IPS-18c (cell line): ENCODE data around the gene RNF225.
A peak's percentile ranks its signal among the peaks of the same experiment; 100 is the strongest.
"Not testable (repeated sequence)": the region's sequence is repeated elsewhere in the genome, so short reads cannot be mapped to it uniquely, and the experiment has no call there.

Experiments
- H3K4me3 ChIP-seq: 2 replicates; pipeline ENCODE4 v1.7.0; 2013; ENCODE audit warnings: low read depth, mild to moderate bottlenecking, low read length, moderate library complexity; ENCODE audit not compliant: insufficient read depth
- H3K9me3 ChIP-seq: one replicate; pipeline ENCODE4 v1.6.1; 2013; ENCODE audit warnings: mild to moderate bottlenecking, low read length, moderate library complexity; ENCODE audit not compliant: control insufficient read depth, insufficient read depth

The RNF225 gene

DNA sequence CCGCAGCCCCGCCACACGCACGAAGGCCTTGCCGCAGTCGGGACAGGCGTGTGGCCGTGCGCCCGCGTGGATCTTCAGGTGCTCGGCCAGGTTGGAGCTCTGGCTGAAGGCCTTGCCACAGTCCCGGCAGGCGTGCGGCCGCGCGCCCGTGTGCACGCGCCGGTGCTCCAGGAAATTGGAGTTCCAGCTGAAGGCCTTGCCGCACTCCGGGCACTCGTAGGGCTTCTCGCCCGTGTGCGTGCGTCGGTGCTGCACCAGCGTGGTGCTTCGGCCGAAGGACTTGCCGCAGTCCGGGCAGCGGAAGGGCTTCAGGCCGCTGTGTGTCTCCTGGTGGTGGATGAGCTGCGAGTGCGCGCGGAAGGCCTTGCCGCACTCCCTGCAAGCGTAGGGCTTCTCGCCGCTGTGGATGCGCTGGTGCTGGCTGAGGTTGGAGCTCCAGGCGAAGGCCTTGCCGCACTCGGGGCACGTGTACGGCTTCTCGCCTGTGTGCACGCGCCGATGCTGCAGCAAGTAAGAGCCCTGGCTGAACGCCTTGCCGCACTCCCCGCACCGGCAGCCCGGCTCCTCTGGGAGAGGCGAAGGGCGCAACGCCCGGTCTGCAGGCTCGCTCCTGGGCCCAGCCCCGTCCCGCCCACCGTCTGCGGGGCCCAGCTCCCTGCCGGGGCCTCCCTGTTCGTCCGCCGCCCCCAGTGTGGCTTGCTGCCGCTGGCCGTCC is 38.5 kb upstream of the RNF225 start:
- Histone ChIP-seq H3K4me3 (no peak overlapping the region), H3K9me3 (no peaks in the 10 kb centered on the region)

- Histone ChIP-seq H3K9me3 (no peaks in the 10 kb centered on the region), H3K4me3 (no peak overlapping the region)
Measured at GRCh38 chr19:58357481-58358145, 37.8 kb upstream of the RNF225 start.

DNA sequence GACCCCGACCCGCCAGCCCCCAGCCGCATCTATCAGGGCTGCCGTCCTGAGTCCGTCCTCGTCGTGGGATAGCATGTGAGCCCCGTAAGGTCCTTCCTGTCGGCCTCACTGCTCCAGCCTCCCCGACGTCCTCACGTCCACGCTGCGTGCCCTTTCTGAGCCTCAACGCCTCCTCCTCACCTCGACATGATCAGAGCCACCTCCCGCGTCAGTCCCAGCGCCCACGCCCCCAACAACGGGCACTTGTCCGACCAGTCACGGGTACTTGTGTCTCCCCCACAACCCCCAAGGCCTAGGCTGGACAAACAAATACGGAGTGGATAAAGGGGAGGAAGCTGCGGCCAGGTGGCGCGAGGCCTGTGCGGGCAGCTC is 33.6 kb upstream of the RNF225 start:
- H3K9me3 ChIP-seq = no peaks in the 10 kb centered on the region
- peak overlapping the region; percentile 96 for H3K4me3 ChIP-seq

DNA sequence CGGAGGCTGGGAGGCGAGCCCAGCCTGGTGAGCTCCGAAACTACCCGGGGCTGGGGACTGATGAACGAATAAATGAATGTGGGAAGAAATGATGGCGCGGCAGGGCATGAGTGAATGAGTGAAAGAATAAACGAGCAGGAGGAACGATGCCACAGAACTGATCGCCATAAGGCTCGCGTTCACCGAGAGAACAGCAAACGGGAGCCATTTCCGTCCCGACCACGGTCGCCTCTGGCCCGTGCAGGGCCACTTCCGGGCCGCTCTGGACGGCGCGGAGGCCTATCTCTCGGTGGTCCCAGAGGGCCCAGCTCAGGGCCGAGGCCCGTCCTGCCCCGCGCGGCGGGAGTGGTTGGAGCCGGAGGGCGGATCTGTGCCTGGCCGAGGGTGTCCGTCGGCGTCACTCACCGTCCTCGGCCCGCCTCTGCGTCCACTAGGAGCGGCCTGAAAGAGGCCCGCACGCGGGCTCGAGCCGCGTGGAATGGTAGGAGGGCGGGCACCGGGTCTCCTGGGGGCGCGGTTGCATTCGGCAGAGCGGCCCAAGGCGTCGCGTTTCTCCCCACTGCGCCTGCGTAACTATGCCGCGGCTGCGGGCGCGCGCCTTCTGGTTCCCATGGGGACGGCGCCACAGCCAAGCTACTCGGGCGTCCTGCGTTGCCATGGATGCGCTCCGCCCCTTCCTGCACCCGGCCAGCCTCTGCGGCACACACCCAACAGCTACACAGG is 33.0 kb upstream of the RNF225 start, which contains the start of gene ZNF497:
Gene ZNF497 (minus strand): TSS at position 480 of the 723 bp plus-strand sequence. CDS start 5,116 bp downstream, outside the sequence.
- Histone ChIP-seq H3K9me3 (no peaks in the 10 kb centered on the region), H3K4me3 (peak within 1 kb of the TSS; percentile 96)

- H3K9me3 ChIP-seq = no peaks in the 10 kb centered on the region
- no peak overlapping the region for H3K4me3 ChIP-seq
Measured at GRCh38 chr19:58364146-58364545, 31.3 kb upstream of the RNF225 start.

GRCh38 chr19:58366585-58367430 is 28.6 kb upstream of the RNF225 start:
- H3K4me3 ChIP-seq = no peak overlapping the region
- no peaks in the 10 kb centered on the region for H3K9me3 ChIP-seq

DNA sequence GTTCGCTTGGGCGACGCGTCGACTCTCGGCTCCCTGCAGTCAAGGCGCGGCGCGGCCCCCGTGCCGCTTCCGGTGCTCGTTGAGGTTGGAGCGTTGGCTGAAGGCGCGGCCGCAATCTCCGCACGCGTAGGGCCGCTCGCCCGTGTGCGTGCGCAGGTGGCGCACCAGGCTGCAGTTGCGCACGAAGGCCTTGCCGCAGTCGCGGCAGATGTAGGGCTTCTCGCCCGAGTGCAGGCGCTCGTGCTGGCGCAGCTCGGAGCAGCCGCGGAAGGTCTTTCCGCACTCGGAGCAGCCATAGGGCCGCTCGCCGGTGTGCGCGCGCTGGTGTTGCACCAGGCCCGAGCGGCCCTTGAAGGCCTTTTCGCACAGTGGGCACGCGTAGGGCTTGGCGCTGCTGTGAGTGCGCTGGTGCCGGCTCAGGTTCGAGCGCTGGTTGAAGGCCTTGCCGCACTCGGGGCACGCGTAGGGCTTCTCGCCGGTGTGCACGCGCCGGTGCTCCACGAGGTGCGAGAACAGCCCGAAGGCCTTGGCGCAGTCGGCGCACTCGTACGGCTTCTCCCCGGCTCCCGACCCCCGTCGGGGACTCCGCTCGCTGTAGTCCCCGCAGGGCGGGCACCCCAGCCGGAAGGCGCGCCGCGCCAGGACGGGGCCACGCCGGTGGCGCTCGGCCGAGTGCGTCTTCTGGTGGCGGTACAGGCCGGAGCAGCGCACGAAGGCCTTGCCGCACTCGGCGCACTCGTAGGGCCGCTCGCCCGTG is 27.6 kb upstream of the RNF225 start:
- Histone ChIP-seq H3K4me3 (no peak overlapping the region), H3K9me3 (no peaks in the 10 kb centered on the region)

DNA sequence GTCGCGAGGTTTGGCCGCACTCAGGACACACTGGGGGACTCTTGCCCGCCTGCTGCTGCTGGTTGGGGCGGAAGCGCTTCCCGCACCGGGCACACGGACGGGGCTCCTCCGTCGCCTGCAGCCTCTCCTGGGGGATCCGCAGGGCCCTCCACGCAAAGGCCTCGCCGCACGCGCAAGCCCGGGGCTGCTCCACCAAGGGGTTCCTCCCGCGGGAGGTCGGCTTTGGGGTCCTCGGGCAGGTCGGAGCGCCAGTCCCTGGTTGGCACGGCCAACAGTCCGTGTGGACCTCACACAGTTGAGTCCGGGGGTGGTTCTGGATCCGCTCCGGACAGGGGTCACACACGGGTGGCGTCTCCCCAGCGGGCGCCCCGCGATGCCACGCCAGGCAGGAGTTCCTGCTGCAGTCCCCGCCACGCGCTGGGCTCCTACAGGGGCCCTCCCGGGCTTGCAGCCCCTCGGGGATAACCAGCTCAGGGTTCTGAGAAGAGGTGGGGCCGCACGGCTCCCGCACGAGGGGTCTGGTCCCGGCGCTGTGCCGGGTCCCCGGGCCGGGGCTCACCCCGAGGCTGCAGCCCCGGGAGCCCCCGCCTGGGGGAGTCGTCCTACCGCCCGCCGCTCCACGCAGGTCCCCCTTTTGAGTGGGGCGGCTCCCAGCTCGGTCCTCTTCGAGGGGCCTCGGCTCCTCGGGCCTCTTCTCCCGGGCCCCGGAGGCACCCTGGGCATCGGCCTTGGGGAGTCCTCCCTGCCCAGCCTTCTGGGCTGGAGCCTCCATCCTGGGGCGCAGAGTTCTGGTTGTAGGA is 26.7 kb upstream of the RNF225 start:
- H3K4me3 ChIP-seq = no peak overlapping the region
- H3K9me3 ChIP-seq = no peaks in the 10 kb centered on the region

DNA sequence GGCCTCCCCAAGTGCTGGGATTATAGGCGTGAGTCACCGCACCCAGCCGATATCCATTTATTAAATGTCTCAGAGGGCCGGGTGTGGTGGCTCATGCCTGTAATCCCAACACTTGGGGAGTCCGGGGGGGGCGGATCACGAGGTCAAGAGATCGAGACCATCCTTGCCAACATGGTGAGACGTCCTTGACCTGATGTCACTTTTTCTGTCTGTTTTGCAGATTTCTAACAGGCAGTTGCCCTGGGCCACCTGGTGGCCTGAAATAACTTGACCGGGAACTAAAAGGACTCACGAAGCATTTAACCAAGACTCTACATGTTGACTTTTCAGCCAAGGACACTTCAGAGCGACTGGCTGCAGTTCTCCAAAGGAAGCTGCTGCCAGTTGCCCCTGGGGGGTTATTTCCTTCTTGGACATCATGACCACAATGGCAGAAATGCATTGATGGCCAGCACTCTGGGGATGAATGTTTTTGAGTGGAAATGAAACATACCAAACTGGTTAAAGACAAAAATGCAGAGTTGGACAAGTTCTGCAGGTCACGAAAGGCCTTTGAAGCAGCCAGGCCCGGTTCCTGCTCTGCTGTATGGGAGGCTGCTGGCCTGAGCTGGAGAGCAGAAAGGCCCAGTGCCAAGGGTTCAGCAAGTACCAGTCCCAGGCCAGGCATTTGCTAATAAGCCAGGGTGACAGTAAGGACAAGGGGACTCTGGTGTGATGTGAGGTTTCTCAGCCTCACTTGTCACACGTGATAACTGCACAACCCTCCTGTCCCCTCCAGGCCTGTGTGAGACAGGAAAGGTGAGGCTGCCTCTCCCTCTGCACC is 22.9 kb upstream of the RNF225 start:
- Histone ChIP-seq H3K9me3 (no peaks in the 10 kb centered on the region), H3K4me3 (no peak overlapping the region)

DNA sequence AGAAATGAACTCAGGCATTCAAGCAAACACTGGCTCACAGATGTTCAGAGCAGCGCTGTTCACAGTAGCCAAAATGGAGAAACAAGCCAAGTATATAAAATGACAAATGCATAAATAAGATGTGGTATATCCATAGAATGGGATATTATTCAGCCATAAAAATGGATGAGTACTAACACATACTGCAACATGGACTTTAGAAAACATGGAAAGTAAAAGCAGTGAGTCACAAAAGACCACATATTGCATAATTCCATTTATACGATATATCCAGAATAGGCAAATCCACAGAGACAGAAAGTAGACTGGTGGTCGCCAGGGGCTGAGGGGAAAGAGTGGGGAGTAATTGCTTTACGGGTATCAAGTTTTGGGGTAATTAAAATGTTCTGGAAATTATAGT is 21.3 kb upstream of the RNF225 start:
- Histone ChIP-seq H3K4me3 (no peak overlapping the region), H3K9me3 (no peaks in the 10 kb centered on the region)

DNA sequence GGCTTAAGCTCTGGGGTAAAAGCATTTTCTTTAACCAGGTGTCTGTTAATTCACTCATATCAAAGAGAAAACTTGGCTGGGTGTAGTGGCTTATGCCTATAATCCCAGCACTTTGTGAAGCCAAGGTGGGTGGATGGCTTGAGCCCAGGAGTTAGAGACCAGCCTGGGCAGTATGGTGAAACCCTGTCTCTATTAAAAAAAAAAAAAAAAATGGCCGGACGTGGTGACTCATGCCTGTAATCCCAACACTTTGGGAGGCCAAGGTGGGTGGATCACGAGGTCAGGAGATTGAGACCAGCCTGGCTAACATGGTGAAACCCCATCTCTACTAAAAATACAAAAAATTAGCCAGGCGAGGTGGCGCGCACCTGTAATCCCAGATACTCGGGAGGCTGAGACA is 18.7 kb upstream of the RNF225 start:
- not testable (repeated sequence) for H3K4me3 ChIP-seq, H3K9me3 ChIP-seq

DNA sequence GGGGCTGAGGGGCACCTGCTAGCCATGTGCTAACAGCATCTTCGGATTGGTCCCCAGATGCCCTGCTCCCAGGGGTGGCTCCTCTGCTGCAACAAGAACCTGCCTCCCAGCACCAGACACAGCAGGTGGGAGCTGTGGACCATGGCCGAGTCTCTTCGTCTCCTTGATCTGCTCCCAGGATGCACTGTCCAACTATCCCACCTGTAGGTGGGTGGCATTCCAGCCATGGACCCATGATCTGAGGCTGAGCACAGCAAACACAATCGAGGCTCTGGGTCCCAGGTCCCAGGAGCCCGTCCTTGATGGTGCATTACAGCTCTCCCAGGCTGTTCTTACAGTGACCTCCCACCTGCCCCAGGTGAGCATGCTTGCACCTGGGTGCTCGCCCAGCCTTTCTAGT is 16.2 kb upstream of the RNF225 start:
- Histone ChIP-seq H3K4me3 (no peak overlapping the region), H3K9me3 (no peaks in the 10 kb centered on the region)

GRCh38 chr19:58380037-58380661 is 15.3 kb upstream of the RNF225 start:
- Histone ChIP-seq H3K4me3 (peak overlapping the region; percentile 97), H3K9me3 (no peaks in the 10 kb centered on the region)

- Histone ChIP-seq H3K4me3 (peak within 1 kb of the TSS; percentile 97), H3K9me3 (no peaks in the 10 kb centered on the region)
Measured at GRCh38 chr19:58380662-58381459, 14.6 kb upstream of the RNF225 start, which contains the start of gene ZNF837. Gene ZNF837, minus strand, starts transcription at chr19:58381030. Its CDS starts 11,698 bp downstream, at chr19:58369332.
